ENCODE results near the gene TUBGCP4.
A peak's percentile ranks its signal among the peaks of the same experiment; 100 is the strongest.
"Not testable (repeated sequence)": the region's sequence is repeated elsewhere in the genome, so short reads cannot be mapped to it uniquely, and the experiment has no call there.

Gene TUBGCP4

GRCh38 chr15:43370975-43371974 lies at the start of gene TUBGCP4, which contains the start of gene ZSCAN29:
TSS of gene TUBGCP4 (plus strand) at chr15:43371101. CDS start at chr15:43371355, 254 bp downstream.
TSS of gene ZSCAN29 (minus strand) at chr15:43371043. CDS start at chr15:43369913, 1,130 bp downstream.
- peak; percentile 79 to 85 for DNase-seq

GRCh38 chr15:43325039-43325684 lies 45.7 kb upstream of the TUBGCP4 start:
- DNase-seq, result no peak

- peak; percentile 19 to 23 for DNase-seq
Measured at GRCh38 chr15:43329217-43329959, 41.5 kb upstream of the TUBGCP4 start.

GRCh38 chr15:43329960-43330779 lies 40.7 kb upstream of the TUBGCP4 start, which contains the start of gene LCMT2:
TSS of gene LCMT2 (minus strand) at chr15:43330573. CDS start at chr15:43330489, 84 bp downstream.
- peak; percentile 90 to 92 for DNase-seq

- DNase-seq, result no peak
Measured at GRCh38 chr15:43330780-43331087, 40.2 kb upstream of the TUBGCP4 start.

GRCh38 chr15:43346305-43346704 lies 24.6 kb upstream of the TUBGCP4 start:
- no peak for DNase-seq

GRCh38 chr15:43347114-43347513 lies 23.8 kb upstream of the TUBGCP4 start:
- no peak for DNase-seq

- no peak for DNase-seq
Measured at GRCh38 chr15:43352693-43353382, 18.1 kb upstream of the TUBGCP4 start.

- DNase-seq, result no peak
Measured at GRCh38 chr15:43360821-43361220, 10.1 kb upstream of the TUBGCP4 start.

- no peak for DNase-seq
Measured at GRCh38 chr15:43361313-43361903, 9.5 kb upstream of the TUBGCP4 start.

- peak in 1 of 2 experiments; percentile 6 for DNase-seq
Measured at GRCh38 chr15:43370310-43370974, 459 bp upstream of the TUBGCP4 start.

GRCh38 chr15:43376017-43376705 lies 5.3 kb downstream of the TUBGCP4 start:
- peak; percentile 16 to 37 for DNase-seq

- DNase-seq, result no peak
Measured at GRCh38 chr15:43378601-43379000, 7.7 kb downstream of the TUBGCP4 start.

- DNase-seq, result no peak
Measured at GRCh38 chr15:43382310-43382709, 11.4 kb downstream of the TUBGCP4 start.

GRCh38 chr15:43383070-43383469 lies 12.2 kb downstream of the TUBGCP4 start:
- DNase-seq, result no peak

GRCh38 chr15:43390723-43391122 lies 19.8 kb downstream of the TUBGCP4 start:
- no peak for DNase-seq

GRCh38 chr15:43393592-43393991 lies 22.7 kb downstream of the TUBGCP4 start:
- not testable (repeated sequence) for DNase-seq

- DNase-seq, result no peak
Measured at GRCh38 chr15:43402255-43402654, 31.4 kb downstream of the TUBGCP4 start.

GRCh38 chr15:43403616-43404015 lies 32.7 kb downstream of the TUBGCP4 start:
- no peak for DNase-seq

GRCh38 chr15:43404130-43404529 lies 33.2 kb downstream of the TUBGCP4 start:
- DNase-seq, result no peak

All from activated CD4-positive, alpha-beta T cell treated with anti-CD3 and anti-CD28 coated beads, Interleukin-2, amount 50 U/mL, for 48 hours (primary cell).